Gastrocnemius medialis (tissue), 4 donors: ENCODE data around the gene B3GNT3. TPM values are rescaled to one million over a fixed set of nuclear protein-coding genes. Genes with fewer than 3 reads are reported as not detected.
"Not testable (repeated sequence)": the region's sequence is repeated elsewhere in the genome, so short reads cannot be mapped to it uniquely, and the experiment has no call there.

Experiments used
- ATAC-seq, 2 donors: fragments of 150-250 bp; one replicate each; pipeline ENCODE4 v1.9.1; 2016
- DNase-seq, 2 donors: peaks; one replicate each; pipeline ENCODE4 v3.0.0-alpha.2; 2019
- H3K27ac ChIP-seq, 4 donors: fragments of 200-600 bp; sonication (generic); 1 replicate in 1 of 4; 2 replicates in 3 of 4; pipeline ENCODE4 v1.5.1; 2016 to 2018; ENCODE audit warnings: mild to moderate bottlenecking in 2 of 4, moderate library complexity in 1 of 4
- H3K27me3 ChIP-seq, 3 donors: fragments of 200-600 bp; sonication (generic) in 2 of 3; 1 replicate in 1 of 3; 2 replicates in 2 of 3; pipeline versions ENCODE4 v1.5.1 to v1.6.0; 2016 to 2019; ENCODE audit warnings: mild to moderate bottlenecking in 1 of 3, moderate library complexity in 1 of 3
- H3K36me3 ChIP-seq, 2 donors: fragments of 200-600 bp; sonication (generic) in 1 of 2; one replicate each; pipeline ENCODE4 v1.5.1; 2017 to 2018
- H3K4me1 ChIP-seq, 2 donors: fragments of 200-600 bp; sonication (generic) in 1 of 2; one replicate each; pipeline ENCODE4 v1.5.1; 2016 to 2017; ENCODE audit warnings: mild to moderate bottlenecking in 2 of 2
- H3K4me3 ChIP-seq, 4 donors: fragments of 200-600 bp; sonication (generic) in 3 of 4; 1 replicate in 1 of 4; 2 replicates in 3 of 4; pipeline ENCODE4 v1.5.1; 2016 to 2019; ENCODE audit warnings: mild to moderate bottlenecking in 2 of 4
- H3K9me3 ChIP-seq, 3 donors: fragments of 200-600 bp; sonication (generic) in 2 of 3; 1 replicate in 1 of 3; 2 replicates in 2 of 3; pipeline ENCODE4 v1.5.1; 2016 to 2019
- POLR2A ChIP-seq, 2 donors: fragments of 450-650 bp; IDR thresholded peaks; one replicate each; pipeline ENCODE4 v1.6.1; 2017; ENCODE audit warnings: antibody characterized with exemption in 2 of 2, mild to moderate bottlenecking in 2 of 2, moderate library complexity in 2 of 2
- in situ Hi-C, 4 donors: fragments of 200-750 bp; cut with MboI; loops; one replicate each; pipeline versions ENCODE4 v1.15.0 to v1.8.0; 2017; ENCODE audit warnings: low sequenced_read_pairs in 4 of 4
- intact Hi-C: fragments of 100-400 bp; cut with DNase I; formaldehyde crosslinking; loops from one replicate; pipeline ENCODE4 v1.15.1; 2023; ENCODE audit warnings: low total_unique reads
- total RNA-seq, 4 donors: library from RNA; depleted of rRNA; stranded (reverse); fragments of >200 nt; gene quantifications; one replicate each; pipeline versions ENCODE4 v1.1.0 to v1.2.3, GENCODE V29; 2016
- TF ChIP-seq, protein P1 (sequence below), 5 experiments: fragments of 450-650 bp in 3 of 5; fragments of 200-600 bp in 2 of 5; sonication (generic) in 2 of 5; IDR thresholded peaks in 4 of 5; conservative IDR thresholded peaks in 1 of 5; 1 replicate in 4 of 5; 2 replicates in 1 of 5; pipeline ENCODE4 v1.5.1; 2016 to 2019; ENCODE audit warnings: antibody characterized with exemption in 5 of 5, mild to moderate bottlenecking in 3 of 5, moderate library complexity in 3 of 5

B3GNT3 gene
- total RNA-seq, 4 donors from 2014 or later: 0.13 to 0.39 TPM; not detected in 2

DNA sequence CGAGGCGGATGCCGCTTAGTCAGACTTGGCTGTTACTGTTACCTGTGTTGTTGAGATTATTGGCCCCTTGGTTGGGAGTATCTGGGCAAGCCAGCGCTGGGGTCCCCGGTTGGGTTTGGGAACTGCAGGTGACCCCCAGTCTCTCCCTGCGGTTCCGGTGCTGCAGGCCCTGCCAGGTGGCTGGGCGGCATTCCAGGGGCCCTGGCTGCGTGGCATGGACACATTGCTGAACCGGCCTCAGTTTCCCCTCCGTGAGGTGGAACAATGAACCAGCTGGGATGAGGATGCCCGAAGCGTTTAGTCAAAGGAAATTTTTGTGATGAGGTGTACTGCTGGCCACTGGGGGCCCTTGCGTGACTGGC, 538 bp downstream of the B3GNT3 start:
- peaks cover 25 to 39% (median 33%) of the 10 kb centered on the region in 3 donors for H3K27me3 ChIP-seq
- H3K4me3 ChIP-seq: no peak overlapping the region

DNA sequence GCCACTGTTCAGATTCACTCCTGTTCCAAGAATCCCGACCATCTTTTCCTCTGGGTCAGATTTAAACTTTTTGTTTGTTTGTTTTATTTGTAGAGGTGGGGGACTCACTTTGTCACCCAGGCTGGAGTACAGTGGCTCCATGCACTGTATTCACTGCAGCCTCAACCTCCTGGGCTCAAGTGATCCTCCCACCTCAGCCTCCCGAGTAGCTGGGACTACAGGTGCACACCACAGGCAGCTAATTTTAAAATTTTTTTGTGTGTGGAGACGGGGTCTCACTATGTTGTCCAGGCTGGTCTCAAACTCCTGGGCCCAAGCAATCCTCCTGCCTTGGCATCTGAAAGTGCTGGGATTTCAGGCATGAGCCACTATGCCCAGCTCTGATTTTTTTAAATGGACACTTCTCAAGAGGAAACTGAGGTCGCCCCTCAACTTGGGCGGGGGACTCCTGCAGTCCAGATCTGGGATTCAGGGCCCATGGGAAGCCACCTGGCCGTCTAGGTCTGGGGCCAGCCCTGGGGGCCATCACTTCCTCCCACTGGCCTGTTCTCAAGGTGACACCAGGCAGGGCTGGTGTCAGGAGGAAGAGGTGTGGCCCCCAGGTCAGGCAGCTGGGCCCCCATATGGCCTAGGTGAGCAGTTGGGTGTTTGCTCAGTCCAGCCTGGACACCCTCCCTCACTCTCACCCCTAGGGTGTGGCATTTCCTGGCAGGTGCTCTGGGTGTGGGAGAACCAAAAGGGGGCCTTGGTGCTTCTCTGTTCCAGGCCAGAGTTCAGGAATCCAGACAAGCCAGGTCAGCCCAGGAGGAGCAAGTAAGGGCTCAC, 1.3 kb downstream of the B3GNT3 start:
- Histone ChIP-seq H3K27ac (no peak overlapping the region), H3K4me3 (no peak overlapping the region), H3K4me1 (no peaks in the 10 kb centered on the region), H3K36me3 (no peaks in the 10 kb centered on the region), H3K9me3 (no peaks in the 10 kb centered on the region), H3K27me3 (peaks cover 25 to 39% (median 33%) of the 10 kb centered on the region in 3 donors)
- intact Hi-C loops (no loop called here), in situ Hi-C loops (no loop called here)
- ATAC-seq (no peak), DNase-seq (no peak)
- TF ChIP-seq, protein P1, sequence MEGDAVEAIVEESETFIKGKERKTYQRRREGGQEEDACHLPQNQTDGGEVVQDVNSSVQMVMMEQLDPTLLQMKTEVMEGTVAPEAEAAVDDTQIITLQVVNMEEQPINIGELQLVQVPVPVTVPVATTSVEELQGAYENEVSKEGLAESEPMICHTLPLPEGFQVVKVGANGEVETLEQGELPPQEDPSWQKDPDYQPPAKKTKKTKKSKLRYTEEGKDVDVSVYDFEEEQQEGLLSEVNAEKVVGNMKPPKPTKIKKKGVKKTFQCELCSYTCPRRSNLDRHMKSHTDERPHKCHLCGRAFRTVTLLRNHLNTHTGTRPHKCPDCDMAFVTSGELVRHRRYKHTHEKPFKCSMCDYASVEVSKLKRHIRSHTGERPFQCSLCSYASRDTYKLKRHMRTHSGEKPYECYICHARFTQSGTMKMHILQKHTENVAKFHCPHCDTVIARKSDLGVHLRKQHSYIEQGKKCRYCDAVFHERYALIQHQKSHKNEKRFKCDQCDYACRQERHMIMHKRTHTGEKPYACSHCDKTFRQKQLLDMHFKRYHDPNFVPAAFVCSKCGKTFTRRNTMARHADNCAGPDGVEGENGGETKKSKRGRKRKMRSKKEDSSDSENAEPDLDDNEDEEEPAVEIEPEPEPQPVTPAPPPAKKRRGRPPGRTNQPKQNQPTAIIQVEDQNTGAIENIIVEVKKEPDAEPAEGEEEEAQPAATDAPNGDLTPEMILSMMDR (IDR thresholded peaks at IDR 0.05 in 4 of 5, conservative IDR thresholded peaks at IDR 0.05 in 1 of 5): no peak
- no peak for TF ChIP-seq POLR2A (IDR thresholded peaks at IDR 0.05)

More for the DNA sequence above, 538 bp downstream of the B3GNT3 start:
- no peak overlapping the region for H3K27ac ChIP-seq
- TF ChIP-seq POLR2A (IDR thresholded peaks at IDR 0.05): no peak
- TF ChIP-seq, protein P1 (IDR thresholded peaks at IDR 0.05 in 4 of 5, conservative IDR thresholded peaks at IDR 0.05 in 1 of 5): no peak
- H3K4me1 ChIP-seq: no peaks in the 10 kb centered on the region
- no peak for ATAC-seq
- H3K36me3 ChIP-seq: no peaks in the 10 kb centered on the region
- no peak for DNase-seq
- in situ Hi-C loops: no loop called here
- H3K9me3 ChIP-seq: no peaks in the 10 kb centered on the region
- intact Hi-C loops: no loop called here

DNA sequence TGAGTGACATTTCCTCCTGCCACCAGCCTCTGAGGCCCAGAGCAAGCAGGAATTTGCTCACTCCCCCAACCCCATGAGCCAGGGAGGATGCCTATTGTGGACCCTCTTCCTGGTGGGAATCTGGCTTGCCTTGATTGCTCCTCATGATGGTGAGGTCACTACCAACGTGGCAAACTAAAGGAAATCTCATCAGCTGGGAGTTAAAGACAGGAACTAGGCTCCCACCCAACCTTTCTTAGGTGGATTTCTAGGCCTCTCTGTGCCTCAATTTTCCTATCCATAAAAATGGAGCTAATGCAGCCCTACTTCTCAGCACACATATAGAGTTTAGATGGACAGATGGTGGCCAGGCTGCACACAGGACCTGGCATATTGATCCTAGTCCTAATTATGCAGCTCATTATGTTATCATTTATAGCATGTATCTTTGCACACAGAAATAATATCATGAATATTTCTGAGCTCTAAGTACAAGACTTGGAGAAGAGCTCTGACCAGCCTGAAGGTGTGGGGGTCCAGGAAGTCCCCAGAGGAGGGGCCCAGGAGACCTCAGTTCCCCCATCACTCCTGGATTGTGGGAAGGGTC, 2.0 kb downstream of the B3GNT3 start:
- in situ Hi-C loops: no loop called here
- Histone ChIP-seq H3K4me1 (no peaks in the 10 kb centered on the region), H3K4me3 (no peak overlapping the region), H3K27me3 (peaks cover 25 to 39% (median 33%) of the 10 kb centered on the region in 3 donors), H3K27ac (no peak overlapping the region), H3K9me3 (no peaks in the 10 kb centered on the region), H3K36me3 (no peaks in the 10 kb centered on the region)
- no peak for DNase-seq
- TF ChIP-seq, protein P1 (IDR thresholded peaks at IDR 0.05 in 4 of 5, conservative IDR thresholded peaks at IDR 0.05 in 1 of 5): no peak
- TF ChIP-seq POLR2A (IDR thresholded peaks at IDR 0.05): no peak
- intact Hi-C loops: no loop called here
- no peak for ATAC-seq

DNA sequence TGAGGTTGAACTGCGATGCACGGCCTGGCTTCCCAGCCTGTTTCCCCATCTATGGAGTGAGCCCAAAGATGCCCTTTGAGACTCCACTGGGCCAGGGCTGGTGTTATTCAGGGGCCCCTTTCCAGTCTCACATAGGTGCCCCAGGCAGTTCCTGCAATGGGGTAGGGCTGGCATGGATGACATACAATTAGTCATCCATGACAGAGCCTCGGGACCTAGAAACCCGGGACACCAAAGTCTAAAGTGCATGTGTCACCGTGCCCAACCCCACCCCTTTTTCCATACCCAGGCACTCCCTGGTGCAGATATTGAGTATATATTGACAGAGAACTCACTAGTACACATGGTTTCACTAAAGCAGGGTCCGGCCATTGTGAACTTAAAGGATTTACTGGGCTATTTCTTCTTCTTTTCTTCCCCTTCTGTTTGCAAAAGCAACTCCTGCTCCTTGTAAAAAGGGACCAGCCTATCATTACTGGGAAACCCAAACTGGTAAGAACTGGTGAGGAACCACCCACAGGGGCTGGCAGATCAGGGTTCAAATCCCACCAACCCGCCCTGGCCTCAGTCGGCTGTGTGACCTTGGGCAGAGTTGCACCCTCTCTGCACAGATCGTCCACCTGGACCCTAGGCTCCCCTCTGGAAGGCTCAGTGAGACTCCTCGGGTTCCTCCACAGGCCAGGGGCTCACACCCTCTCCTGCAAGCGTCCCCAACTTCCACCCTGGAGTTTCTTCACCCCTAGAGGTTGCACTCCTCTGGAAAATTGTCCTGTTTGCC, 2.7 kb downstream of the B3GNT3 start:
- H3K9me3 ChIP-seq: no peaks in the 10 kb centered on the region
- peaks cover 25 to 39% (median 33%) of the 10 kb centered on the region in 3 donors for H3K27me3 ChIP-seq
- H3K4me3 ChIP-seq: no peak overlapping the region
- no peak for DNase-seq
- TF ChIP-seq, protein P1 (IDR thresholded peaks at IDR 0.05 in 4 of 5, conservative IDR thresholded peaks at IDR 0.05 in 1 of 5): no peak
- H3K4me1 ChIP-seq: no peaks in the 10 kb centered on the region
- intact Hi-C loops (no loop called here), in situ Hi-C loops (no loop called here)
- H3K36me3 ChIP-seq: no peaks in the 10 kb centered on the region
- ATAC-seq: no peak
- no peak overlapping the region for H3K27ac ChIP-seq

DNA sequence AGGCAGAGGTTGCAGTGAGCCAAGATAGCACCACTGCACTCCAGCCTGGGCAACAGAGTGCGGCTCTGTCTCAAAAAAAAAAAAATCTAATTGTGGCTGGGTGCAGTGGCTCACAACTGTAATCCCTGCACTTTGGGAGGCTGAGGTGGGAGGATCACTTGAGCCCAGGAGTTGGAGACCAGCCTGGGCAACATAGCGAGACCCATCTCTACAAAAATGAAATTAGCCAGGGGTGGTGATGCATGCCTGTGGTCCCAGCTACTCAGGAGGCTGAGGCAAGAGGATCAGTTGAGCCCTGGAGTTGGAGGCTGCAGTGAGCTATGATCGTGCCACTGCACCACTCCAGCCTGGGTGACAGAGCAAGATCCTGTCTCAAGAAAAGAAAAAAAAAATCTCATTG, 3.7 kb downstream of the B3GNT3 start:
- in situ Hi-C loops, intact Hi-C loops: not testable (repeated sequence)
- H3K27me3 ChIP-seq: peaks cover 25 to 36% (median 29%) of the 10 kb centered on the region in 3 donors

More for the DNA sequence above, 3.7 kb downstream of the B3GNT3 start:
- H3K27ac ChIP-seq, ATAC-seq, H3K36me3 ChIP-seq, H3K4me3 ChIP-seq, H3K9me3 ChIP-seq, DNase-seq, H3K4me1 ChIP-seq: not testable (repeated sequence)
